ENCODE data around the gene CLPTM1. TPM values are rescaled to one million over a fixed set of nuclear protein-coding genes. Genes with fewer than 3 reads are reported as not detected.

The CLPTM1 gene
- total and polyA plus RNA-seq, 2 experiments from 2014 or later, result 41.6 to 71.5 TPM

GRCh38 chr19:44942067-44942571 lies 13.1 kb upstream of the CLPTM1 start, which contains the start of gene APOC4 (continued):
- TF ChIP-seq ZNF462 (CRISPR knock-in tag; IDR thresholded peaks at IDR 0.05) (no peak), EZH2 (IDR thresholded peaks at IDR 0.05; ENCODE audit: low read depth, unreplicated experiment) (no peak), POLR2AphosphoS5 (IDR thresholded peaks at IDR 0.05; ENCODE audit: low read depth) (no peak), ZNF331 (CRISPR knock-in tag; IDR thresholded peaks at IDR 0.05; ENCODE audit: low read depth) (no peak), STAT1 (IDR thresholded peaks at IDR 0.05; ENCODE audit: unreplicated experiment) (no peak), ZNF114 (CRISPR knock-in tag; IDR thresholded peaks at IDR 0.05) (no peak), EZH2phosphoT487 (IDR thresholded peaks at IDR 0.05; ENCODE audit: unreplicated experiment) (no peak), NANOG (IDR thresholded peaks at IDR 0.05; ENCODE audit: borderline replicate concordance) (no peak), JUNB (IDR thresholded peaks at IDR 0.05; ENCODE audit: unreplicated experiment) (no peak), CREB1 (CRISPR knock-in tag; IDR thresholded peaks at IDR 0.05; ENCODE audit: low read depth) (no peak)

DNA sequence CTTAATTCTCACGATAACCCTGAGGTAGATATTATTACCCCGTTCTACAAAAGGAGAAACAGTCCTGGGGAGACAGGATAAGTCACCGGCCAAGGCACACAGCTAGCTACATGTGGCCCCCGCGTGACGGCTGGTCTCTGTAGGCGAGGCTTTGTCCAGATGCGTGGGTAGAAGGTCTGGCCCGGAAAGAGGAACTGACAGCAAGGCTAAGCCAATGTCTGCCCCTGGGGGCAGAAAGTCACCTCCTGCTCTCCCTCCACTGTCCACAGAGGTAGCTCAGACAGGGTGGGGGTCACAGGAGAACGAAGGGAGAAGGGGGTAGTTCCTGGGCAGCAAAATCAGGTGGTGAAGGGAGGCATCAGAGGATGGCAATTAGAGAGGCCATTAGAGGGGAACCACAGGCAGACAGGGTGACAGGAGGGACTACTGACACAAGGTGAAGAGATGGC lies 11.4 kb upstream of the CLPTM1 start:
- peaks cover 12% of the 10 kb centered on the region for H3K27me3 Mint-ChIP-seq (ENCODE audit: insufficient read depth, low read depth, poor library complexity)
- no peaks in the 10 kb centered on the region; the same call in 2 of the 3 replicates for H3K36me3 Mint-ChIP-seq (ENCODE audit: low read depth)
- DNase-seq (ENCODE audit: low spot score) (no peak), ATAC-seq (no peak; the same call in 2 of the 3 replicates)
- Histone ChIP-seq H3K4me3 (no peak overlapping the region), H3K36me3 (ENCODE audit: insufficient read depth) (no peaks in the 10 kb centered on the region), H4K20me1 (replicated peaks; ENCODE audit: insufficient read depth) (no peaks in the 10 kb centered on the region), H3K4me1 (ENCODE audit: insufficient read depth) (no peaks in the 10 kb centered on the region), H3F3A (replicated peaks; ENCODE audit: low read depth) (no peaks in the 10 kb centered on the region), H3K27me3 (ENCODE audit: insufficient read depth) (no peaks in the 10 kb centered on the region), H2AFZ (no peak overlapping the region), H3K9me2 (ENCODE audit: insufficient read depth) (no peaks in the 10 kb centered on the region), H3K4me2 (no peak overlapping the region), H3K79me2 (replicated peaks; ENCODE audit: insufficient read depth) (no peaks in the 10 kb centered on the region), H3K27ac (ENCODE audit: low read depth) (no peak overlapping the region)
- no peak overlapping the region for H3K4me3 Mint-ChIP-seq
- no peak overlapping the region for H3K27ac Mint-ChIP-seq
- H3K9me3 Mint-ChIP-seq, result no peaks in the 10 kb centered on the region; the same call in 2 of the 3 replicates
- no peaks in the 10 kb centered on the region for H3K4me1 Mint-ChIP-seq
- no peak for TF ChIP-seq NANOG (IDR thresholded peaks at IDR 0.05; ENCODE audit: borderline replicate concordance)
- no peak for TF ChIP-seq EZH2 (IDR thresholded peaks at IDR 0.05; ENCODE audit: low read depth, unreplicated experiment)
- TF ChIP-seq ZNF462 (CRISPR knock-in tag; IDR thresholded peaks at IDR 0.05), result no peak

All from GM23338 (cell line).